Renal cortical epithelial cell (primary cell): ENCODE measurements around the gene GLRA1. TPM values are rescaled to one million over a fixed set of nuclear protein-coding genes. Genes with fewer than 3 reads are reported as not detected.
"Not testable (repeated sequence)": the region's sequence is repeated elsewhere in the genome, so short reads cannot be mapped to it uniquely, and the experiment has no call there.

ENCODE experiments used
- DNase-seq: peaks from one replicate; pipeline ENCODE4 v3.0.0-alpha.2; 2011; ENCODE audit warnings: low read depth
- total RNA-seq: library from RNA; depleted of rRNA; stranded (reverse); fragments of >200 nt; gene quantifications from 2 replicates; pipeline ENCODE4 v1.2.3, GENCODE V29; 2014

GLRA1 gene
- total RNA-seq, 1 donor from 2014 or later: not detected

DNA sequence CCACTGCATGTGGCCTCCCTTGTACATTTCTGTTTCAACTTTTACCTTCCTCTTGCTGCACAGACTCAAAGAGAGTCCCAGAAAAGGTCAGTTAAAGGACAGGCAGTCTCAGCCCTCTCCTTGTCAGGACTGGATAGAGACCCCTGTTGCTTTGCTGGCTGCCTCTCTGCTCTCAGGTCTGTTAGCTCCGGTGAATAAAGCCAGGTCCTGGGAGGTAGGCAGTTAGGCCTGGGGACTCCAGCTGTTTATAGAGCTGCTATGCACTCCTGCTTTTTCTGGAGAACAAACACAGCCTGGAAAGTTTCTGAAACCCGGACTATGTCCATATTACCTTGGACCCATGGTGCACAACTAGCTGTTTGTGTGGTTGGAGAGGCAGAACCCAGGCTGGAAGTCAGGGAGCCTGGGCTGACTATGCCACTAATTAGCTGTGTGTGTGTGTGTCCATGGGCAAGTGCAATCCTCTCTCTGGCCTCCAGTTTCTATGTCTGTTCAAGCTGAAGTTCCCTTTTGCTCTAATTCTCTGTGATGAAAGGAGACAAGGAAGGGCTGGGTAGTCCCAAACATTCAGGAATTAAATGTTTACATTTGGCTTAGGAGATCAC lies 42.9 kb downstream of the GLRA1 start:
- DNase-seq: no peak

DNA sequence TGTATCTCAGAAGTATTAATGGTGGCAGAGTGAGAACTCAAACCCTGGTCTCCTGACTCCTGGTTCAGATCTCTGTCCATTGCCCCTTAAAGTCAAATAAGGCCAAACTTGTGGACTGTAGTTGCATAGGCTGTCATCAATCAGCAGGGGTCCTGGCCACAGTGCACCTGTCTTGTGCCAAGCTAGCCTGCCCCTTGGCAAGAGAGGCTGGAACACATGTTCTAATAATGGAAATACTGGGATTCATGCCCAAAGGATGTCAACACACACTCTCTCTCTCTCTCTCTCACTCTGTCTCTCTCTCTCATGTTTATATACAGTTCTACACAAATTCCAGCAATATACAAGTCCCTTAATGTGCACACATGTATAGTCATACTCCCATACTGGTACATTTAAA lies 44.3 kb downstream of the GLRA1 start:
- DNase-seq: no peak

DNA sequence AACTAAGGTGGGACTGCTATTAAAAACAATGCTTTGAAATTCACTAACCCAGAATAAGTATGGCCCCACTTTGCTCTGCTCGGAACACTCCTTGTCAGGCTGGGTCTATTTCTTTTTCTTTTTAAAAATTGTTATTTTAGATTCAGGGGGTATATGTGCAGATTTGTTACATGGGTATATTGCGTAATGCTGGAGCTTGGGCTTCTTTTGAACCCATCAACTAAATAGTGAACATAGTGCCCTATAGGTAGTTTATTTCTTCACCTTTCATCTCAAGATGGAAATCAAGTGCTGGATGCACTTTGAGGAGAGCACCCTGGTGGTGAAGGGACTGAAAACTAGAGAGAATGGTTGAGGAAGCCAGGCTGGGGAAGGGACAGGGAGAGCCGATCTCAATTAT lies 51.0 kb downstream of the GLRA1 start:
- DNase-seq: no peak

DNA sequence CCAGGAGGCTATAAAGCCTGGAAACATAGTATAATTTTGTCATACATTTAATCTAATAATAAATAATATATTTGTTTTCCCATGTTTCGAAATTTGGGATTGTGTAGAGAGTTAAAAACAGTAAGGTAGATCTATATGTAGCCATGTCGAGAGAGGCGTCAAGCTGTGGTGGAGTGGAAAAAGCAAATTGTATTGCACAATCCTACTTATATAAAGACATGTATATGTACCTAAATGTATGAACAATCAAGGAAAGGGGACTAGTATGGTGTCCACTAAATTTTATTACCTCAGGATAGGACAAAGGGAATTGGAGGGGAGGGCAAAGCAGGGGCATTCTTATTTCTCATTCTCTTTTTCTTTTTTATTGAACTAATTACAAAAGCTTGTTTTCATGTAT lies 52.0 kb downstream of the GLRA1 start:
- no peak for DNase-seq

DNA sequence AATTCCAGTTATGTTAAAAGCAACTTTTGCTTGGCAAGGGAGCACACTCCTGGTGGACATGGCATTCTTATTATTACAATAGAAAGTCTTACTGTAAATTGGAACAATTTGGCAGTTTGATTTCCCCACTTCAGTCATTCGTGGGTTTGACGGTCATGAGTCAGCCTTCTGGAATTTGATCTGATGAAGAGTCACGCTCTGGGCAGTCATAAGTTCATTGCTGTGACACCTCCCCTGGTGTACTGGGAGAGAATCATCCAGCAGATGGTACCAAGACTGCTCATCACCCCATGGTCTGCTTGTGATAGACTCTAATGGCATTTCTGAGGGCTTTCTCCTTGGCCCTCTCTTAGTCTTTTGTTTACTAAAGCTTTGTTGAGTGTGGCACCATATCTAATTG lies 53.8 kb downstream of the GLRA1 start:
- DNase-seq: peak; percentile 82

DNA sequence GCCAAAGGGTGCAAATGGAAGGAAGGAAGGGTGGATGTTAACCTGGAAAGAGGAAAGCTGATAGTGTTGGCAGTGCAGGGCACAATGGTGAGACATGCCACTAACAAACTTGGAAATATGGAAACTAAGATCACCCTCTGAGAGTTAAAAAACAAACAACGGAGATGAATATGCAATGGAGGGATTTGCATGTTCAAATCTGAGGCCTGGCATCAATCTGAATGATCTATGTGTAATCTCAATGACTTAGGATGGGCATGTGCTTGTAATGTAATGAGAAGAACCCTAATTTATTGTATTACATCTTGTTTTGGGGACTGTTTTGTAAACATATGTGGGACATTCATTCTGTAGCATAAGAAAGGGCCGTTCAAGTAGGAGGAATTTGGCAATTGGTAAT lies 54.4 kb downstream of the GLRA1 start:
- no peak for DNase-seq

DNA sequence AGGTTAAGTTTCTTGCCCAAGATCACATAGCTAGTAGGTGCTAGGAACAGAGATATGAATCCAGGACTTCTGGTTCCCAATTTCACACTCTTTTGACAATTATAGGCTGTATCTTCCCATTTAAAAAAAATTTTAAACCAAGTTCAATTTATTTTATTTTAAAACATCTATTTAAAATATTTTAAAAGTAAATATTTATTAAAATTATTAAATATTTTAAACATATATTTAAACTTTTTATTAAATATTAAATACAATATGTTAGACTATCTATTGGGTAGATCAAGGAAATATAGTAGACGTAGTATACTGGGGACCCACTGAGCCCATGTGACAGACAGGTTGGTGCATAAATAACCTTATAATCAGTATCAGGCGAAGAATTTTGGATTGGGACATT lies 54.8 kb downstream of the GLRA1 start:
- no peak for DNase-seq

DNA sequence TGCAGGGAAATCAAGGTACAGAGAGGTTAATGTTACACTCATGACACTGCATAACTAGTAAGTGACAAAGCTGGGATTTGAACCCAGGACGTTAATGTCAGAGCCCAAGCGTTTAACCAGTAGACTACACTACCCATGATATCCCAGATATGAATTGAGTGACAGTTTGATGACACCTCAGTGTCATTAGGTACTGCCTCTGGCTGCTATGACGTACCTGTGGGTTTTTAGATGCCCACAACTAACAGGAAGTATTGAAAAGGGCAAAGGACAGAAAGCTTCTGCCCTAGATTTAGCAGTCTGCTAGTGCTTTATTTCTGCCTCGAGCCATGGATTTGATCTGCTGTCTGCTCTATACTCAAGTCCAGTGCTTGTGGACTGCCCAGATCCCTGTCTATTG lies 56.2 kb downstream of the GLRA1 start:
- DNase-seq: no peak

DNA sequence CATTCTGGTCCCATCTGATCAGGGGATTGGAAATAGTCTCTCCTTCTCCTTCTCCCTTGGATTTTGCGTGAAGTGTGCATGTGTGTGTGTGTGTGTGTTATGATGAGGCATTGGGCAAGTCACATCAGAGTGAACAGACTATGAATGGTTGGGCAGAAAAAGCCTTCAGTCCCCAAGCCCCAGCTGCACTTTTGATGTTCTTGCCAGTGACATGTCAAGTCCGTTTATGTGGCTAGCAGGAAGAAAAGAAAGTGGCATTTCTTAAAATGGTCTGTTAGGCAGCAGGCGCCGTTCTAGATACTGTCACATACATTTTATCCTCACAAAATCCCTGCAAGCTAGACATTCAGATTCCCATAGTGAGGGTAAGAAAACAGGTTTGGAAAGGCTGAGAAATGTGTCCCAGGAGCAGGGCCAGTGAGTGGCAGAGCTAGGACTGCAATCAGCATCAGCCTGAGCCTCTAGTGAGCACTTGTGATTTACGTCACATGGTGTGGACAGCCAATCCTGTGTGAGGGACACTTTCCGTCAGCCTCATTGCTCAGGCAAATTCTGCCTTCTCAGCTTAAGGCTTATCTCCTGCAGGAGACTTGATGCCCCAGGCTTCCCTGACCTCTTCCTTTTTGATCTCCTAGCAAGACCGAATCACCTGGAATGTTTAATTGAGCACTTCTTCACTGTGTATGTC lies 60.4 kb downstream of the GLRA1 start:
- DNase-seq: no peak

DNA sequence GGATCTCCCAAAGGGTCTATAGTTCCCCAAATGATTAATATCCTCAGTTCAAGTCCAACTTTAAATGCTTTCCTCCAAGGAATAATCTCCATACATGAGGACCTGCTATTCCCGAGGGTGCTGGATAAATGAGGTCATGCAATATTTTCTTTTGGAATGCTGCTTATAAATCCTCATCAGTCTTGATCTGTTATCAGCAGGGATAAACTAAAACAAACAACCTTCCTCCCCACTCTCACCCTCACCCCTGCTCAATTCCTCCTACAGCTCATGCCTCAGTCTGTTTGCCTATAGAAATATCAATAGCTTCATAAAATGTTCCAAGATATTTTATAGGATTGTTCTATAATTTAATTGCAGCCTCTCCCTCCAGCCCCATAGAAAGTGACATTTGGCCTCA lies 61.1 kb downstream of the GLRA1 start:
- DNase-seq: no peak

DNA sequence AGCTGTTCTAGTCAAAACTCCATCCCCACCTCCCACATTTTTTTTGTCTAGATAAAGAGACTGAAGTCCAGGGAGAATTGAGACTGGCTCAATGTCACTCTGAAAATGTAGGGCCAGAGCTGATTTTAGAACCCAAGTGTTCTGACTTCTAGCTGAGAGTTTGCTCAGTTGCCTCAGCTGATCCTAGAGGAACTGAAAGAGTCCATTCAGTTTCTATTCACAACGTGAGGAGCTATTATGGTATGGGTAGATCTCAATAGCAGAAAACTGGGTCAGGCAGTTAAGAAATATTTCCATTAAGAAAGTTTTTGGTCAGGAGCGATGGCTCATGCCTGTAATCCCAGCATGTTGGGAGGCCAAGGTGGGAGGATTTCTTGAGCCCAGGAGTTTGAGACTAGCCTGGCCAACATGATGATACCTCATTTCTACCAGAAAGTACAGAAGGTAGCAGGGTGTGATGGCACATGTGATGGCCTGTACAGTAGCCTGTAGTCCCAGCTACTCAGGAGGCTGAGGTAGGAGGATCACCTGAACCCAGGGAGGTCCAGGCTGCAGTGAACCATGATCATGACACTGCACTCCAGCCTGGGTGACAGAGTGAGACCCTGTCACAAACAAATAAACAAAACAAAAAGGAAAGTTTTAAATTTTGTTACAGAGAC lies 61.7 kb downstream of the GLRA1 start:
- DNase-seq: no peak

DNA sequence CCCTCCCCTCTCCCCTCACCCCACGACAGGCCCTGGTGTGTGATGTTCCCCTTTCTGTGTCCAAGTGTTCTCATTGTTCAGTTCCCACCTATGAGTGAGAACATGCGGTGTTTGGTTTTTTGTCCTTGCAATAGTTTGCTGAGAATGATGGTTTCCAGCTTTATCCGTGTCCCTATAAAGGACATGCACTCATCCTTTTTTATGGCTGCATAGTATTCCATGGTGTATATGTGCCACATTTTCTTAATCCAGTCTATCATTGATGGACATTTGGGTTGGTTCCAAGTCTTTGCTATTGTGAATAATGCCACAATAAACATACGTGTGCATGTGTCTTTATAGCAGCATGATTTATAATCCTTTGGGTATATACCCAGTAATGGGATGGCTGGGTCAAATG lies 63.8 kb downstream of the GLRA1 start:
- not testable (repeated sequence) for DNase-seq

DNA sequence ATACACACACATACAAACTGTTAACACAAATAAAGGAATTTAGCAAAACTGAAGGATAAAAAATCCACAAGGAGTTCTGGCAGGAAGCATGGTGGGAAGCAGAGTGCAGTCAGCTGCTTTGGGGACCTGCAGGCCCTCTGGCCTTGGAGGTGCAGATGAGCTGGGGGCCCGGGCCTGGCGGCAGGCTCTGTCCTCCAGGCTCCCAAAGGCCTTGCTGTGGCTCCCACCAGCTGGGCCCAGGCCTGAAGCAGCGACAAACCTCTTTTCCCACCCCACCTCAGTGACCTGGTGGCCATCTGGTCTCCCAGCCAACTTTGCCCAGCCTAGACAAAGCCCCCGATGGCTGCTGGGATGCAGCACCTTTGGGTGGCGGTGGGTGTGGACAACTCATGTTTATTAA lies 67.8 kb downstream of the GLRA1 start:
- no peak for DNase-seq

DNA sequence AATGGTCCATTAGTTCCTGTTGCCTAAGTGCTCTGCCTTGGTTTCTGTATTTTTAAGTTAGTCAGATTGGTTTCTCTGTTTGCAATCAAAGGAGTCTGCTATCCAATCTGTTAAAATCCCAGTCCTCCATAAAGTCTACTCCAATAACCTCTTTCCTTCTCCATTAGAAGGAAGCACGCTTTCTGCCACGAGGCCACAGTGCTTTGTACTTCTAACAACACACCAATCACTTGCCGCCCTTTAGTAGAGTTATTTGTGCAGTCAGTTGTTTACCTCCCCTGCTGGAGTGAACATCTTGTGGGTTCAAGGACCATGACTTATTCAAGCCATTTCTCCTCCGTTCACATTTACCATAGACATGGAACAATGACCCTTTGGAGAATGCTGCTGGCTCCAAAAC lies 69.0 kb downstream of the GLRA1 start:
- DNase-seq: no peak

DNA sequence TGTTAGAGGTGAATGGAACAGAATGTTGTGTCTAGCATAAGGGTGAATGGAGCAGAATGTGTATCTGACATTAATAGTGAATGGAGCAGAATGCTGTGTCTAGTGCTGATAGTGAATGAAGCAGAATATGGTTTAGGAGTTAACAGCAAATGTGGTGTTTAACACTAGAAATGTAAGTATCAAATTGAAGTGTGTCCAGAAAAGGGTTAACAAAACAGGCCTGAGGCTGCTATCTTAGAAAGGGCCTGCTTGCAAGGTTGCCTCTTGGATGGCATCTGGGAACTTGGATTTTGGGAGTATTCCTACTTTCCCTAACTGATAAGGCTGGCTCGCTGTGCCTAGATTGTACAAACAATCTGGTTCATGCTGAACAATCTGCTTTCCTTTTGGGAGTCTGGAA lies 76.8 kb downstream of the GLRA1 start:
- DNase-seq: no peak

DNA sequence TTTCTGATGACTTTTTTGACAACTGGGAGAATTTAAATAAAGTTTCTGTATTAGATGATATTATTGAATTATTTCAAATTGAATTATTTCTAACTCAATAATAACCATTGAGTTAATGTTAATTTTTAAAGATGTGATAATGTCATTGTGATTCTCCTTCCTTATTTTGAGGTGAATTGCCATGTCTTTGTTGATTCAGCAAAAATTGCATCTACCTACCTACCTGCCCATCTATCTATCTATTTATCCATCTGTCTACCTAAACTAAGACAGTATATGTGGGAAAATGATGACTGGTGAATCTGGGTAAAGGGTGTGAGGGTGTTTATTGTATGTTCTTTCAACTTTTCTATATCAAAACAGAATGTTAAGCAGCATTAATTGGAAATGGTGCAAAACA lies 77.9 kb downstream of the GLRA1 start:
- no peak for DNase-seq

DNA sequence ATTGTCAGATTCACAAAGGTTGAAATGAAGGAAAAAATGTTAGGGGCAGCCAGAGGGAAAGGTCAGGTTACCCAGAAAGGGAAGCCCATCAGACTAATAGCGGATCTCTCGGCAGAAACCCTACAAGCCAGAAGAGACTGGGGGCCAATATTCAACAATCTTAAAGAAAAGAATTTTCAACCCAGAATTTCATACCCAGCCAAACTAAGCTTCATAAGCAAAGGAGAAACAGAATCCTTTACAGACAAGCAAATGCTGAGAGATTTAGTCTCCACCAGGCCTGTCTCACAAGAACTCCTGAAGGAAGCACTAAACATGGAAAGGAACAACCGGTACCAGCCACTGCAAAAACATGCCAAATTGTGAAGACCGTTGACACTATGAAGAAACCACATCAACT lies 91.8 kb downstream of the GLRA1 start:
- DNase-seq: not testable (repeated sequence)

DNA sequence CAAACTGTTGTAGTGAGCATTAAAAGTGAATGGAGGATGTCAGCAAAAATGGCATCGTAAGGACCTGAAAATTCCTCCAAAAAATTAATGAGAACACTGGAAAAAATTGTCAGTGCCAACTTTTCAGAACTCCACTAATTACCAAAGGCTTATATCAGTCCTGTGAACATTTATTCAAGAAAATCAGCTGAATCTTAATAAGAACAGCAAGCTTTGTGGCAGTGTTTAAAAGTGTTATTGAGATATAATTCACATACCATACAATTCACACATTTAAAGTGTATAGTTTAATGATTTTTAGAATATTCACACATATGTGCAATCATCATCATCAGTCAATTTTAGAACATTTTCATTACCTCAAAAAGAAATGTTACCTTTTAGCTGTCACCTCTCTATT lies 95.3 kb downstream of the GLRA1 start:
- no peak for DNase-seq

DNA sequence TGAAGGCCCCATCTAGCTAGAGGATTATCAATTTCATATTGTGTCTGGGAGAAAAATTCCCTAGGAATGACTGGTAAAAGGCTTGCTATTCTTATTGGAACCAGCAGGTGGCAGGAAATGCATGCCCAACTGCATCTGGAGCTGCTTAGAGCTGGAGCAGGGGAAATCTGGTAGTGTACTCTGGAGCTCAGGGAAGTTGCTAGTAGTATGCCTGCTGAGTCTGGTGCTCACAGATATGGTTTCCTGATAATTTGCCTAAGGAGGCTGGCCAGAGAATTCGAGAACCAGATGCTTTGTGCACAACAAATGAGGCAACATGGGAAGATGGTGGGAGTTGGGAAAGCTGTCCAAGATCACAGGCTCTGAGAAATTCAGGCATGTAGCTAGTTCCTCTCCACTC lies 99.2 kb downstream of the GLRA1 start:
- DNase-seq: peak; percentile 58

DNA sequence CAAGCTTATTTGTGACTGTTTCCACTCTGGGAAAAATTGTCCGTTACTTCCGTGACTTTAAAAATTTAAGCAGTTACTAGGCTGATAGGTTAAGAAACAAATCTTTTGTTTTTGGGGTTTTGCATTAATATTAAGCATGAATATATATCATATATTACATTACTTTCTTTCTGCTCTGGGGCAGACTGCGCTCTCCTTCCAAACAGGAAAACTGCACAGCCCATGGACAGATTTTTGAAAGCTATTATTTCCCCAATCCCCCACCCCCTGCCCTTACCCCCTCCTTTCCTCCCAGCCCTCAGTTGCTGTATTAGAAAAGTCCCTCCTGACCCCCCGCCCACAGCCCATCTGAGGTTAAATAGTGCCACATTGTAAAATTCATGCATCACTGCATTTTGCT lies 102.5 kb downstream of the GLRA1 start:
- DNase-seq: no peak

DNA sequence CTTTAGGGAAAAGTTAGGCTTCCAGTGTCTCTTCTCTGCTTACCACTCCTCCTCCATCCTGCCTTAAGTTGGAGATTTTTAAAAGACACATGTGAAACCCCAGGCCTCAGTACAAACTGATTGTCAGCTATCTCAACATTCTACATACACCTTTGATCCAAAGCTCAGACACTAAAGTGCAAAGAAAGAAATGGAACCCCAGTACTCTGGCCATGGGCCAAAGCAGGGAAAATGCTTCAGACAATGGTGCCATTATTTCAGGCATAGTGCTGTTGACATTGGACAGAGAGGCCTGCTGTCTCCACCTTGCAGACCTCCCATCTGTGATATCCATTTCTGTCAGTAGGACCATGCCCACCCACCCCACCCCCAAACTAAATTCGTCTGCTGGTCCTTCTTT lies 103.7 kb downstream of the GLRA1 start:
- DNase-seq: no peak

DNA sequence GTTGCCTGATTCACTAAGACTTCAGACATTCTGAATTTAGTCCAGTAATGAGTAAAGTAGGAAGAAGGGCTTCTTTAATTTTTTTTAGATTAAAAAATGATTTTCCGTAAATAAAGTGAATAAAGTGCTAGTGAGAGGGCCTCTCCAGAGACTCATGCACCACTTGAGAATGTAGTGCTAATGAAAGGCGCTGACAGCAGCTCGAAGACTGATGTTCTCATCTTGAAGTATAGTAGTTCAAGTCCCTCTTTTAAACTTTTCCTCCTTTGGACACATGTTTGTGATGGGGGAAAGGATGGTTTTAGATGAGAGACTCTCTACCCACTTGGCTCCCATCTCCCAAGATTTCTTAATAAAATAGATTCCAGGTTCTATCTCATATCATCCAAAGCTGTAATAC lies 104.4 kb downstream of the GLRA1 start:
- no peak for DNase-seq

DNA sequence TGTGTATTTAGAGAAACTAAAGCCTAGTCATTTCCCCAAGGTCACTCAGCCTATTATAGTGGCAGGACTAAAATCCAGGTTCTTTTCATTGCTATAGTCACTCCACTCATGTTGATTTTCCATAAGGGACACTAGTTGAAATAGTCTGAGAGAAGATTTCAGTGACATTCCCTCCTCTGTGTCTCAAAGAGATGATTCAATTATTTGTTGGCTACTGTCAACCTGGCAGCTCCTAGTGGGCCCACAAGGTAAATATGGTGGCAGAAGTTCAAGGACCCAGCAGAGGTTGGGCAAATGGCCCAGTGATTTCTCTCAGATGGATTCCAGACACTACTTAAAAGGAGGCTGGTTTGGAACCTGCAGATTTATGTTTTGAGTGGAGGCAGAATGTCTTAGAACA lies 104.8 kb downstream of the GLRA1 start:
- no peak for DNase-seq

DNA sequence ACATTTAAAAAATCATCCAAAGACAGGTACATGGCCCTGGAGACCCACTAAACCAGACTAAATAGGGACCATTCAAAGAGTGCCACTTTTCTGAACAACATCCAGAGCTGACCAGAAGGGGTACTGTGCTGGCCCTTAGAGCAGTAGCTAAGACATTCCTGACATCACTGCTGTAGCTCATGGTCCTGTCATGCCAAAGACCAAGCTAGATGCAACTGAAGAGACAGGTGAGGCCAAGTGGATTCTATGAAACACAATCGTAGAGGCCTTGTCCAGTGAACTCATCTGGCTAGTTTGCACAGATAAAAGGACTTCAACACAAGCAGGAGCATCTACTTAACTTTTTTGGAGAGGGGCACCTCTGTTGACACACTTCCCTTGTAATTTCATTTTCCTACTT lies 109.6 kb downstream of the GLRA1 start:
- no peak for DNase-seq
